Neural cell (in vitro differentiated cells): ENCODE data around the gene TMEM74B.

ENCODE experiments used
- EP300 ChIP-seq: fragments of 450-650 bp; conservative IDR thresholded peaks from 2 replicates; pipeline ENCODE4 v1.6.1; 2014; ENCODE audit warnings: antibody characterized with exemption, mild to moderate bottlenecking, moderate library complexity; ENCODE audit not compliant: poor library complexity, severe bottlenecking
- EZH2 ChIP-seq: fragments of 200-600, 300-800 bp; shearing (Covaris generic), sonication (generic); IDR thresholded peaks from 2 replicates; pipeline ENCODE4 v1.6.1; 2014; ENCODE audit warnings: antibody characterized with exemption, low read length, borderline replicate concordance, mild to moderate bottlenecking; ENCODE audit not compliant: insufficient read depth, poor library complexity, severe bottlenecking
- MXI1 ChIP-seq: fragments of 450-650 bp; conservative IDR thresholded peaks from 2 replicates; pipeline ENCODE4 v1.6.1; 2014; ENCODE audit warnings: antibody characterized with exemption, mild to moderate bottlenecking; ENCODE audit not compliant: poor library complexity, severe bottlenecking
- POLR2AphosphoS5 ChIP-seq: IDR thresholded peaks from 2 replicates; pipeline ENCODE4 v1.6.1; 2012
- RAD21 ChIP-seq: fragments of 450-650 bp; conservative IDR thresholded peaks from 2 replicates; pipeline ENCODE4 v1.6.1; 2014; ENCODE audit warnings: antibody characterized with exemption, mild to moderate bottlenecking, moderate library complexity
- SMC3 ChIP-seq: fragments of 450-650 bp; conservative IDR thresholded peaks from 2 replicates; pipeline ENCODE4 v1.6.1; 2014; ENCODE audit warnings: antibody characterized with exemption, mild to moderate bottlenecking, moderate library complexity; ENCODE audit not compliant: poor library complexity
- TAF1 ChIP-seq: IDR thresholded peaks from 2 replicates; pipeline ENCODE4 v1.6.1; 2012; ENCODE audit warnings: low read depth
- TF ChIP-seq, protein P1 (sequence below): fragments of 450-650 bp; IDR thresholded peaks from 2 replicates; pipeline ENCODE4 v1.5.1; 2014; ENCODE audit warnings: antibody characterized with exemption, mild to moderate bottlenecking, moderate library complexity; ENCODE audit not compliant: poor library complexity, severe bottlenecking
- TF ChIP-seq, protein P2 (sequence below): IDR thresholded peaks from 2 replicates; pipeline ENCODE4 v1.6.1; 2012; ENCODE audit warnings: borderline replicate concordance

DNA sequence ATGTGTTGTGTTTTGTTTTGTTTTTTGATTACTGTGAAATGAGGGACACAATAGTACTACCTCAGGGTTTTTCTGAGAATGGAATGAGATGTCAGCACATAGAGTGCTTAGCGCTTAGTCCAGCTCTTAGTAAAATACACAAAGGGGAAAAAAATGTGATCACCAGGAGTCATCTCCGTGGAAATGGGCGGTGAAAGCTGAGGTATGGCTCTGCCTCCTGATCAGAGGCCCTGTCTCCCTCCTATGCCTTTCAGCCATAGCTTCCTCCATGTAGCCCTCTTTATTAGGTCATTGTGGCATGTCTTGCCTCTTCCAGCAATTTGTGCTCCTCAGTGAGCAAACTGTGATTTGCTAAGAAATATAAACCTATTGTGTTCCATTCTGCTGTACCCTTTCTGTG lies 53.4 kb downstream of the TMEM74B start:
- TF ChIP-seq, protein P1, sequence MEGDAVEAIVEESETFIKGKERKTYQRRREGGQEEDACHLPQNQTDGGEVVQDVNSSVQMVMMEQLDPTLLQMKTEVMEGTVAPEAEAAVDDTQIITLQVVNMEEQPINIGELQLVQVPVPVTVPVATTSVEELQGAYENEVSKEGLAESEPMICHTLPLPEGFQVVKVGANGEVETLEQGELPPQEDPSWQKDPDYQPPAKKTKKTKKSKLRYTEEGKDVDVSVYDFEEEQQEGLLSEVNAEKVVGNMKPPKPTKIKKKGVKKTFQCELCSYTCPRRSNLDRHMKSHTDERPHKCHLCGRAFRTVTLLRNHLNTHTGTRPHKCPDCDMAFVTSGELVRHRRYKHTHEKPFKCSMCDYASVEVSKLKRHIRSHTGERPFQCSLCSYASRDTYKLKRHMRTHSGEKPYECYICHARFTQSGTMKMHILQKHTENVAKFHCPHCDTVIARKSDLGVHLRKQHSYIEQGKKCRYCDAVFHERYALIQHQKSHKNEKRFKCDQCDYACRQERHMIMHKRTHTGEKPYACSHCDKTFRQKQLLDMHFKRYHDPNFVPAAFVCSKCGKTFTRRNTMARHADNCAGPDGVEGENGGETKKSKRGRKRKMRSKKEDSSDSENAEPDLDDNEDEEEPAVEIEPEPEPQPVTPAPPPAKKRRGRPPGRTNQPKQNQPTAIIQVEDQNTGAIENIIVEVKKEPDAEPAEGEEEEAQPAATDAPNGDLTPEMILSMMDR: no peak
- TF ChIP-seq POLR2AphosphoS5 (no peak), EP300 (no peak), TAF1 (no peak), EZH2 (no peak), RAD21 (no peak), SMC3 (no peak), MXI1 (no peak)
- TF ChIP-seq, protein P2, sequence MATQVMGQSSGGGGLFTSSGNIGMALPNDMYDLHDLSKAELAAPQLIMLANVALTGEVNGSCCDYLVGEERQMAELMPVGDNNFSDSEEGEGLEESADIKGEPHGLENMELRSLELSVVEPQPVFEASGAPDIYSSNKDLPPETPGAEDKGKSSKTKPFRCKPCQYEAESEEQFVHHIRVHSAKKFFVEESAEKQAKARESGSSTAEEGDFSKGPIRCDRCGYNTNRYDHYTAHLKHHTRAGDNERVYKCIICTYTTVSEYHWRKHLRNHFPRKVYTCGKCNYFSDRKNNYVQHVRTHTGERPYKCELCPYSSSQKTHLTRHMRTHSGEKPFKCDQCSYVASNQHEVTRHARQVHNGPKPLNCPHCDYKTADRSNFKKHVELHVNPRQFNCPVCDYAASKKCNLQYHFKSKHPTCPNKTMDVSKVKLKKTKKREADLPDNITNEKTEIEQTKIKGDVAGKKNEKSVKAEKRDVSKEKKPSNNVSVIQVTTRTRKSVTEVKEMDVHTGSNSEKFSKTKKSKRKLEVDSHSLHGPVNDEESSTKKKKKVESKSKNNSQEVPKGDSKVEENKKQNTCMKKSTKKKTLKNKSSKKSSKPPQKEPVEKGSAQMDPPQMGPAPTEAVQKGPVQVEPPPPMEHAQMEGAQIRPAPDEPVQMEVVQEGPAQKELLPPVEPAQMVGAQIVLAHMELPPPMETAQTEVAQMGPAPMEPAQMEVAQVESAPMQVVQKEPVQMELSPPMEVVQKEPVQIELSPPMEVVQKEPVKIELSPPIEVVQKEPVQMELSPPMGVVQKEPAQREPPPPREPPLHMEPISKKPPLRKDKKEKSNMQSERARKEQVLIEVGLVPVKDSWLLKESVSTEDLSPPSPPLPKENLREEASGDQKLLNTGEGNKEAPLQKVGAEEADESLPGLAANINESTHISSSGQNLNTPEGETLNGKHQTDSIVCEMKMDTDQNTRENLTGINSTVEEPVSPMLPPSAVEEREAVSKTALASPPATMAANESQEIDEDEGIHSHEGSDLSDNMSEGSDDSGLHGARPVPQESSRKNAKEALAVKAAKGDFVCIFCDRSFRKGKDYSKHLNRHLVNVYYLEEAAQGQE: no peak
